Left lung (tissue), 10 donors: ENCODE data around the gene NDUFS1. TPM values are rescaled to one million over a fixed set of nuclear protein-coding genes. Genes with fewer than 3 reads are reported as not detected.

ENCODE experiments used
- ATAC-seq: fragments of 200-7000 bp; cut with Tn5 transposase; one replicate; pipeline ENCODE4 v1.9.1; 2020; ENCODE audit warnings: moderate library complexity
- DNase-seq, 4 donors: peaks; one replicate each; pipeline ENCODE4 v3.0.0-alpha.2; 2013 to 2020
- H3K27ac ChIP-seq, 2 donors: fragments of 200-600 bp; sonication (generic) in 1 of 2; one replicate each; pipeline versions ENCODE4 v1.5.0 to v1.8.0; 2020 to 2021
- H3K27me3 ChIP-seq, 2 donors: fragments of 200-600 bp; sonication (generic) in 1 of 2; one replicate each; pipeline versions ENCODE4 v1.5.0 to v1.8.0; 2020 to 2021
- H3K36me3 ChIP-seq, 2 donors: fragments of 200-600 bp; sonication (generic) in 1 of 2; one replicate each; pipeline versions ENCODE4 v1.5.0 to v1.8.0; 2020 to 2021
- H3K4me1 ChIP-seq, 2 donors: fragments of 200-600 bp; one replicate each; pipeline ENCODE4 v1.8.0; 2021
- H3K4me3 ChIP-seq, 2 donors: fragments of 200-600 bp; sonication (generic) in 1 of 2; one replicate each; pipeline versions ENCODE4 v1.5.0 to v1.8.0; 2020 to 2021; ENCODE audit warnings: mild to moderate bottlenecking in 1 of 2
- H3K9me3 ChIP-seq, 2 donors: fragments of 200-600 bp; sonication (generic) in 1 of 2; one replicate each; pipeline versions ENCODE4 v1.5.0 to v1.8.0; 2020 to 2021
- CTCF ChIP-seq, 2 donors: fragments of 200-600 bp; sonication (generic) in 1 of 2; IDR thresholded peaks; one replicate each; pipeline versions ENCODE4 v1.5.0 to v1.8.0; 2021; ENCODE audit warnings: antibody characterized with exemption in 2 of 2
- intact Hi-C, 2 donors: fragments of 100-400 bp; cut with DNase I; formaldehyde crosslinking; loops; one replicate each; pipeline versions ENCODE4 v1.11.2 to v1.14.2; 2022
- polyA plus RNA-seq, 6 donors: library from polyadenylated mRNA; unstranded; fragments of 120-200 nt; gene quantifications; one replicate each; pipeline ENCODE4 v1.2.1, GENCODE V29; 2013; ENCODE audit not compliant: insufficient read length in 6 of 6
- total RNA-seq, 2 donors: library from RNA; stranded (reverse); fragmentation: NEBNext Ultra II Directional; extraction: Animal tissue kit (Norgen Biotek cat#: 25700); gene quantifications; one replicate each; pipeline ENCODE4 v1.2.1, GENCODE V29; 2021
- donor health status: DM: no; HTN: yes; CAD: no.
- donor health status: DM: no; HTN: no; CAD: no.

NDUFS1 gene
- total and polyA plus RNA-seq, 8 donors, result 48.5 to 79.8 (median 57.9) TPM

DNA sequence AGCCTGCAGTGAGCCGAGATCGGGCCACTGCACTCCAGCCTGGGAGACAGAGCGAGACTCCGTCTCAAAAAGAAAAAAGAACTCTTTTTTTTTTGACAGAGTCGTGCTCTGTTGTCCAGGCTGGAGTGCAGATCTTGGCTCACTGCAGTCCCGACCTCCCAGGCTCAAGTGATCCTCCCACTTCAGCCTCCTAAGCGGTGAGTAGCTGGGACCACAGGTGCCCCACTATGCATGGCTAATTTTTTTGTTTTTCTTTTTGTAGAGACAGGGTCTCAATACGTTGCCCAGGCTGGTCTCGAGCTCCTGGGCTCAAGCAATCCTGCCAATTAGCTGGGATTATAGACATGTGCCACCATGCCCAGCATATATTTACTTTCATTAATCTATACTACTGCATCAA lies 60.8 kb downstream of the NDUFS1 start:
- ATAC-seq, result no peak
- Histone ChIP-seq H3K27me3 (no peaks in the 10 kb centered on the region), H3K36me3 (no peaks in the 10 kb centered on the region), H3K4me3 (no peak overlapping the region), H3K27ac (no peak overlapping the region), H3K9me3 (no peaks in the 10 kb centered on the region), H3K4me1 (peaks cover 0 to 3% of the 10 kb centered on the region in 2 donors)
- intact Hi-C loops, result no loop called here
- DNase-seq, result no peak
- TF ChIP-seq CTCF (IDR thresholded peaks at IDR 0.05), result no peak

DNA sequence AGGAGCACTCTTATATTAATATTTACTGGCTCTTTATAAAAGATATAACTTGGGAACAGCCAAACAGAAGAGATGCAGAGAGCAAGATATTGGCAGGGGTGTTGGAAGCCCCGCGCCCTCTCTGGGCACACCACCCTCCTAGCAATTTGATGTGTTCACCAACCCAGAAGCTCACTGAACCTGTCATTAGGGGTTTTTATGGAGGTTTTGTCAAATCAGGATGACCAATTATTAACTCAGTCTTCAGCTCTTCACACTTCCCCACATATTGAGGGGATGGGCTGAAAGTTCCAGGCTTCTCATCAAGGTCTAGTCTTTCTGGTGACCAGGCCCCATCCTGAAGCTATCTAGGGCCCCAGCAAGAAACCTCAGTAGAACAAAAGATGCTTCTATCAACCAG lies 62.4 kb downstream of the NDUFS1 start:
- TF ChIP-seq CTCF (IDR thresholded peaks at IDR 0.05), result no peak
- H3K9me3 ChIP-seq, result no peaks in the 10 kb centered on the region

DNA sequence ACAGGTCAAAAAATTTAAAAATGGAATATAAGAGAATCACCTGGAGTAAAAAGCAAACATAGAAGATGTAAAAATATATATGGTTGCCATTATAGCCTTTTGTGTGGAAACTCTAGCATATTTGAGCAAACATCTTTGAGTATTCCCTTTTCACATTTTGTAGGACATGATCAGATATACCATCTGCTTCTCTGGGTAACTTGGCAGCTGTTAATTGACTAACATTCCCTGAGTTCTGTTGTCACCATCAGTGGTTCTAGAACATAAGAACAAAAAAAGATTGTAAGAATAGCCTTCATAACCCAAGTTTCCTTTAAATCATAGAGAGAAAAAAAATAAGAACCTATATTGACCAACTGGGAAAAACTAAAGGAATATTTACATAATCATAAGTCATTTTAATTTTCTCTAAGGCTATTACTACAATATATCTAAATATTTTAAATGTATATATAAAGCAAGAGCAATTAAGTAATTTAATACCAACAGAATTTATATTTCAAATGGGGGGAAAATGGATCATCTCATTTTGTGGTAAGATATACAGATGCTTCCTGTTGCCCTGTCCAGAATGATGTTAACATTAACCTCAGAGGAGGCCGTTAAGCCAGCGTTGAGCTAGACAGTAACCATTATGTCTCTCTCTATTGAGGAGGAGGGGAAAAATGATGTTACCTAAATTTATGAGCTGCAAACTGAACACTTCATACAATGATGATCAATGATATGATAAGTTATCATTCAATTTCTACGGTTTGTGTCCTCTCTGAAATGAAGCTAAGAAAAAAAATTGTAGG lies 63.5 kb downstream of the NDUFS1 start:
- ATAC-seq (no peak), DNase-seq (no peak)
- H3K4me3 ChIP-seq, result no peak overlapping the region
- no peaks in the 10 kb centered on the region for H3K36me3 ChIP-seq
- peaks cover 0 to 3% of the 10 kb centered on the region in 2 donors for H3K4me1 ChIP-seq
- H3K27ac ChIP-seq, result no peak overlapping the region
- no peaks in the 10 kb centered on the region for H3K27me3 ChIP-seq
- intact Hi-C loops, result no loop called here
- H3K9me3 ChIP-seq, result no peaks in the 10 kb centered on the region
- TF ChIP-seq CTCF (IDR thresholded peaks at IDR 0.05), result no peak

More for the DNA sequence above, 62.4 kb downstream of the NDUFS1 start:
- Histone ChIP-seq H3K27me3 (no peaks in the 10 kb centered on the region), H3K36me3 (no peaks in the 10 kb centered on the region), H3K4me1 (peaks cover 0 to 3% of the 10 kb centered on the region in 2 donors), H3K27ac (no peak overlapping the region), H3K4me3 (no peak overlapping the region)
- DNase-seq (no peak), ATAC-seq (no peak)
- intact Hi-C loops, result no loop called here

DNA sequence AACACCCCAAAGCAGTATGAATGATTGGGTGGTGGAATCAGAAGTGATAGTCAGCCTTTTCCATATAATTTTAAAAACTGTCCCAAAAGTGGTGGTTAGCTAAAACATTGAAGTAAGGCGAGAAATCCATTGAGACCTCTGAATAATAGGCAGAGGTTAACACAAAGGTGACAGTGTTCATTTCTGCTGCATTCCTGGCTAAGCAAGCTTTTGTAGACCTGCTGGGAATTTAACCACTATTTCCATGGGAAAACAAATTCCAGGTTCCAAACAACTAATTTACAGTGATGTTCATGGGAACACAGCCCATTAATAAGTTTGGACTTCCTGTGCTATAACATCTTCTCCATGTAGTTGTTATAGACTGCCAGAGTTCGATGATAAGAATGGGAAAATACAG lies 66.9 kb downstream of the NDUFS1 start:
- H3K4me3 ChIP-seq, result no peak overlapping the region
- peaks cover 0 to 12% of the 10 kb centered on the region in 2 donors for H3K36me3 ChIP-seq
- no peaks in the 10 kb centered on the region for H3K9me3 ChIP-seq
- no peak overlapping the region for H3K27ac ChIP-seq
- H3K27me3 ChIP-seq, result no peaks in the 10 kb centered on the region
- H3K4me1 ChIP-seq, result peaks cover 11 to 17% of the 10 kb centered on the region in 2 donors
- no peak for TF ChIP-seq CTCF (IDR thresholded peaks at IDR 0.05)
- DNase-seq, result no peak
- intact Hi-C loops, result no loop called here
- no peak for ATAC-seq

DNA sequence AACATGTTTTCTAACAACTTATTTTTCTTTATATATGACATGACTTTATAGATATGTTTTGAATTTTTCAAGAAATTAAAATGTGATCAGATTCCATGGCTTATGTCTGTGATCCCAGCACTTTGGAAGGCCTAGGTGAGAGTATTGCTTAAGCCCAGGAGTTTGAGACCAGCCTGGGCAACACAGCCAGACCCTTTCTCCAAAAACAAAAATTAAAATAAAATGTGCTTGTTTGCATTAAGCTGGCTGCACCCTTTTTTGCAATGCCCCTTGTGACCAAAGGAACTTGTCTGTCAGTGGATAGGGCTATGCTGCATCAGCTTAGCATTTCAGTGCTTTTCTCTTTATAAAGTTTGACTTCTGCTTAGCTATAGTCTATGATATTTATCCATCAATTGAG lies 71.0 kb downstream of the NDUFS1 start:
- ATAC-seq, result no peak
- Histone ChIP-seq H3K4me1 (peaks cover 15 to 34% of the 10 kb centered on the region in 2 donors), H3K9me3 (no peaks in the 10 kb centered on the region), H3K36me3 (peaks cover 0 to 12% of the 10 kb centered on the region in 2 donors), H3K4me3 (no peak overlapping the region), H3K27me3 (no peaks in the 10 kb centered on the region), H3K27ac (no peak overlapping the region)
- TF ChIP-seq CTCF (IDR thresholded peaks at IDR 0.05), result no peak
- intact Hi-C loops, result loop anchor here in 1 of 2 donors (10.0 kb wide), 1 partner anchor 67 kb away; the partner anchor contains the start of genes EEF1B2 and NDUFS1
- no peak for DNase-seq
